Fibroblast of mammary gland (primary cell): Measurements from ENCODE around the gene PRIMA1.

Experiments
- DNase-seq: peaks from one replicate; pipeline ENCODE4 v3.0.0-alpha.2; 2010; ENCODE audit warnings: low read depth
- H3K4me3 ChIP-seq: 2 replicates; pipeline ENCODE4 v1.5.1; 2011; ENCODE audit warnings: low read depth, mild to moderate bottlenecking, low read length, moderate library complexity; ENCODE audit not compliant: control insufficient read depth
- TF ChIP-seq, protein P1 (sequence below): conservative IDR thresholded peaks from 2 replicates; pipeline ENCODE4 v1.5.1; 2011; ENCODE audit warnings: low read depth, low read length, inconsistent platforms; ENCODE audit not compliant: control insufficient read depth, insufficient read depth

PRIMA1 gene

DNA sequence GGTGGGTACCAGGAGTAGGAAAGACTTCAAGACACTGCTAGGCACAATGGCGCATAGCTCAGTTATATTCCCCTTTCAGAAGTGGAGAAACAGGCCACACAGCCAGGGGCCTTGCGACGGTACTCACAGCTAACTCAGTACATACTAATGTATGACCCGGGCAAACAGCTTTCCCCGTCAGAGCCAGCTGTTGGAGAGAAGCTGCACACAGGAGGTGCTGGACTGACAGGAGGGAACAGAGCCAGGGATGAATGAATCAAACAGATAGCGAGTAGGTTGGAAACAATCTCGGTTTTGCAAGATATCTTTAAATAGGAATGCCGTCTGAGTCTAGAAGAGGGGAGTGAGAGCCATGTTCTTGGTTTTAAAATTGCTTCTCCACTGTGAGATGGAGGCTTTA lies 45.5 kb downstream of the PRIMA1 start:
- TF ChIP-seq, protein P1, sequence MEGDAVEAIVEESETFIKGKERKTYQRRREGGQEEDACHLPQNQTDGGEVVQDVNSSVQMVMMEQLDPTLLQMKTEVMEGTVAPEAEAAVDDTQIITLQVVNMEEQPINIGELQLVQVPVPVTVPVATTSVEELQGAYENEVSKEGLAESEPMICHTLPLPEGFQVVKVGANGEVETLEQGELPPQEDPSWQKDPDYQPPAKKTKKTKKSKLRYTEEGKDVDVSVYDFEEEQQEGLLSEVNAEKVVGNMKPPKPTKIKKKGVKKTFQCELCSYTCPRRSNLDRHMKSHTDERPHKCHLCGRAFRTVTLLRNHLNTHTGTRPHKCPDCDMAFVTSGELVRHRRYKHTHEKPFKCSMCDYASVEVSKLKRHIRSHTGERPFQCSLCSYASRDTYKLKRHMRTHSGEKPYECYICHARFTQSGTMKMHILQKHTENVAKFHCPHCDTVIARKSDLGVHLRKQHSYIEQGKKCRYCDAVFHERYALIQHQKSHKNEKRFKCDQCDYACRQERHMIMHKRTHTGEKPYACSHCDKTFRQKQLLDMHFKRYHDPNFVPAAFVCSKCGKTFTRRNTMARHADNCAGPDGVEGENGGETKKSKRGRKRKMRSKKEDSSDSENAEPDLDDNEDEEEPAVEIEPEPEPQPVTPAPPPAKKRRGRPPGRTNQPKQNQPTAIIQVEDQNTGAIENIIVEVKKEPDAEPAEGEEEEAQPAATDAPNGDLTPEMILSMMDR, result no peak
- DNase-seq, result no peak
- no peak overlapping the region for H3K4me3 ChIP-seq

DNA sequence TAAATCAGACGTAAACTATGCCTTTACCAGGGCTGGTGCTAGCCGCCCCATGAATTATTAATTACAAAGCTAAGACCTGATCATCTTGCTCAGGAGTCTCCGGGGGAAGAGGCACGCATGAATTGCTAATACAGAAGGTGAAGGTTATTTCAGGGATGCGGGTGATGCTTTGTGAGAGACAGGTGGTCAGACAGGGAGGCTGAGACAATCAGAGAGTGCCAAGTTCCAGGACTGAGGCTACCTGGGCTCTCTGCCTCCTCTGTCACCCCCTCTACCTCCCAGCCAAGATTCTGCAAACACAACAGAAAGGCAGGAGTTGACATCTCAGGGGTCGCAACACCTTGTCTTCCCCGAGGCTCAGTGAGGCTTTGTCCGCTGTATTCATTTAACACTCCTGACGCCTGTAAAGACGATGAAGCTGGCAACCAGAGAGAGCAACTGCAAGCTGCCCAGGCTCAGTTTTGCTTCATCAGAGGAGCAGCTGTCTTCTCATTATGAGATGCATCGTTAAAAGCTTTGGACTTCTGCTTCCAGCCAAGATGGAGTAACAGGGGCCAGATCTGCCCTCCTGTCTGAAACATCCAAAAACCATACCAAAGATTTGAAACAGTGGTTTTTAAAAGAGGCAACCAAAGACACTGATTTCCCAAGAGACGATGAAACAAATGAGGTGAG lies 46.6 kb downstream of the PRIMA1 start:
- no peak for DNase-seq
- H3K4me3 ChIP-seq, result no peak overlapping the region

DNA sequence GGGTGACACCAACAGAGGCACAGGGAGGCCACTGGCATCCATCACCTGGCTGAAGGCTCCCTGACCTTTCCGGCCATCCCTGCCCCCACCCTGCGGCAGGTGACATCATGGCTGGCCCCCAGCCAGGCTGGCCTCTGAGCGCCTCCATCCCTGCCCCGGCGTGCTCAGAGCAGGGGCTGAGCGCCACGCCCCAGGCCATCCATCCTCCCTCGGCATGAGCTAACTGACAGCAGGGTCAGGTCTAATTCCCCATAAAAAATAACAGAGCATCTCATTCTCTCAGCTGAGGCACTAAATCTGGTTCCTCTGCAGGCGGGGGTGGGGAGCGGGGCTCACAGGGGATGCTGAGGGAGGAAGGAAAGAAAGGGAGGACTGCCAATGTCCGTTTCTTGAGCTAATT lies 50.7 kb downstream of the PRIMA1 start:
- TF ChIP-seq, protein P1, result no peak
- DNase-seq, result no peak
- no peak overlapping the region for H3K4me3 ChIP-seq

More for the DNA sequence above, 46.6 kb downstream of the PRIMA1 start:
- TF ChIP-seq, protein P1, result no peak

DNA sequence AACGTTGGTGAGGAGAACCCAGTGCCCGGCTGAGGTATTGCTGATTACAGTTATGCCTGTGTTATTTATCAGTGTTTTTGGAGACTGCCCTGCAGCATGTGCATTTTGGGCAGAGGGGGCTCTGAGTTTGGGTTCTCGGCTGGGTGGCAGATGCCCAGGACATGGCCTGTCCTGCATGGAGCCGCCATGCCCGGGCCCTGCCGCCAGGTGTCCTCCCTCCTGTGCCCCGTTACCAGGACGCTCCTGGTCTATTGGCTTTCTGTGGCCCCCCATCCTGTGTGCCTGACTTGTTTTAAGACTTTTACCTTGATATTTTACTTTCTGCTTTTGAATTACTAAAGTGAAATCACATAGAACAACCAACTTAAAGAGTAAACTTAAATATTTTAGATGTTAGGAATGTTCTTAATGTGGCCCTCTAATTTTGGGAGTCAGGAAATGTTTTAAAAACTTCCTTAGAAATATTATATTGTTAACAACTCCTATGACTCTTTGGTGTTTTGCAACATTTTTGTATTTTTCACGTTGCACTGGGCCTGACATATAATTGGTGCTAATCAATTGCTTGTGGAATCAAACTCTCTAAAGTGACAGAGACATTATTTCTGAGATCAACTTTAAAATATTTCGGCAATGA lies 51.8 kb downstream of the PRIMA1 start:
- H3K4me3 ChIP-seq, result no peak overlapping the region
- DNase-seq, result no peak
- TF ChIP-seq, protein P1, result no peak

DNA sequence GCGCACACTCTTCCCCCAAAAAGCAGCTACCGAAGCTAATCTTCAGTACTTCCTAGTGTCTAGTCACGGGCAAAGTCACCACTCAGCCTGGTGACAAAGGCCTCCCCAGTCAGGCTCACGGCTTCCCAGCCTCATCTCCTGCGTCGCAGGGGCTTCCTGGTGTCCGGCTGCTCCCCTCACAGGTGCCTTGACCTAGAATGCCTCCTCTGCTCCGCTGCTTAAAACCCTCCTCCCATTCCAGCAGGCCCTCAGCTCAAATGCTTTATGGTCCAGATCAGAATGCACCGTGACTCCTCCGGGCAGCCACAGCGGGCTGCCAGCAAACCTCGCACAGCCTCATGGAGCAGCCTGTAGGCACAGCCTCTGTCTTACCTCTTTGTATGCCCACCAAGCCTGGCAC lies 53.1 kb downstream of the PRIMA1 start:
- DNase-seq, result no peak
- no peak overlapping the region for H3K4me3 ChIP-seq
- TF ChIP-seq, protein P1, result no peak

DNA sequence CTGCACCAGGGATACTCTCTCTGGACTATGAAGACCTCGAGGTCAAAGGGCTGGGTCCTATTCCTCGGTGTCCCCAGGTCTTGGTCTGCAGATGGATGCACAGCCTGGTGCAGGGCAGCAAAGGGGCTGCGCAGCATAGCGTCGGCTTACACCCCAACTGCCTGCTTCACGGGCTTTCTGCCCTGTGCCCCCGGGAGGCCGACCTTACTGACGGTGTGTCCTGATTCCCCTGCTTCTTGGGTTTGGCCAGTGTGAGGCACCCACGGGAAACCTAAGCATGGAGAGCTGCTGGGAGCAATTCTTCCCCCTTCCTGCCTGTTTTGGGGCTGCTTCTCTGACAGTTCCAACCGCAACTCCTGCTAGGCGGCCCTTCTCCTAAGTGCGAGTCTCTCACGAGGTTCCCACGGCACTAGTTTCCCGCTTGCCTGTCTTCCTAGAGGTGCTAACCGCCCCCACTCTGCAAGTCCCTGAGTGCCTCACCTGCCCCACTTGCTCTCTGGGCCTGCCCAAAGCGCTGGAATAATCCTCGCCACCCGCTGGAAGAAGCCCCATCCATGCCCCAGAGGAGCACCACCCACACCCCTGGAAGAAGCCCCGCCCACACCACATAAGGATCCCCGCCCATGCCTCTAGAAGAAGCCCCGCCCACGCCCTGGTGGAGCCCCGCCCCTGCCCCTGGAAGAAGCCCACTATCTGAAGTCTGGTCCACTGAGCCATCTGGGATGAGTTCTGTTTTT lies 54.0 kb downstream of the PRIMA1 start:
- no peak overlapping the region for H3K4me3 ChIP-seq
- no peak for DNase-seq
- TF ChIP-seq, protein P1, result no peak
